ENCODE data around the gene GPR4.

DNA sequence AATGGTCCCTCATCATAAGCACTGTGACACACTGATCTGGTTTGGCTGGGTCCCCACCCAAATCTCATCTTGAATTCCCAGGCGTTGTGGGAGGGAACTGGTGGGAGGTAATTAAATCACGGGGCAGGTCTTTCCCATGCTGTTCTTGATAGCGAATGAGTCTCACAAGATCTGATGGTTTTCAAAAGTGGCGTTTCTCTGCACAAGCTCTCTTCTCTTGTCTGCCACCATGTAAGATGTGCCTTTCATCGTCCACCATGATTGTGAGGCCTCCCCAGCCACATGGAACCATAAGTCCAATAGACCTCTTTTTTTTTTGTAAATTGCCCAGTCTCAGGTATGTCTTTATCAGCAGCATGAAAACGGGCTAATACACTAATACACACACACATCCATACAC is 6.9 kb upstream of the GPR4 start:
- TF ChIP-seq, protein P1, sequence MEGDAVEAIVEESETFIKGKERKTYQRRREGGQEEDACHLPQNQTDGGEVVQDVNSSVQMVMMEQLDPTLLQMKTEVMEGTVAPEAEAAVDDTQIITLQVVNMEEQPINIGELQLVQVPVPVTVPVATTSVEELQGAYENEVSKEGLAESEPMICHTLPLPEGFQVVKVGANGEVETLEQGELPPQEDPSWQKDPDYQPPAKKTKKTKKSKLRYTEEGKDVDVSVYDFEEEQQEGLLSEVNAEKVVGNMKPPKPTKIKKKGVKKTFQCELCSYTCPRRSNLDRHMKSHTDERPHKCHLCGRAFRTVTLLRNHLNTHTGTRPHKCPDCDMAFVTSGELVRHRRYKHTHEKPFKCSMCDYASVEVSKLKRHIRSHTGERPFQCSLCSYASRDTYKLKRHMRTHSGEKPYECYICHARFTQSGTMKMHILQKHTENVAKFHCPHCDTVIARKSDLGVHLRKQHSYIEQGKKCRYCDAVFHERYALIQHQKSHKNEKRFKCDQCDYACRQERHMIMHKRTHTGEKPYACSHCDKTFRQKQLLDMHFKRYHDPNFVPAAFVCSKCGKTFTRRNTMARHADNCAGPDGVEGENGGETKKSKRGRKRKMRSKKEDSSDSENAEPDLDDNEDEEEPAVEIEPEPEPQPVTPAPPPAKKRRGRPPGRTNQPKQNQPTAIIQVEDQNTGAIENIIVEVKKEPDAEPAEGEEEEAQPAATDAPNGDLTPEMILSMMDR (conservative IDR thresholded peaks at IDR 0.05; ENCODE audit: low read length), result no peak
- no peak for TF ChIP-seq EZH2phosphoT487 (IDR thresholded peaks at IDR 0.05; ENCODE audit: borderline replicate concordance, low read depth, low read length)

All from OCI-LY7 (cell line).